ENCODE data around the gene LRRC74B.

The LRRC74B gene

DNA sequence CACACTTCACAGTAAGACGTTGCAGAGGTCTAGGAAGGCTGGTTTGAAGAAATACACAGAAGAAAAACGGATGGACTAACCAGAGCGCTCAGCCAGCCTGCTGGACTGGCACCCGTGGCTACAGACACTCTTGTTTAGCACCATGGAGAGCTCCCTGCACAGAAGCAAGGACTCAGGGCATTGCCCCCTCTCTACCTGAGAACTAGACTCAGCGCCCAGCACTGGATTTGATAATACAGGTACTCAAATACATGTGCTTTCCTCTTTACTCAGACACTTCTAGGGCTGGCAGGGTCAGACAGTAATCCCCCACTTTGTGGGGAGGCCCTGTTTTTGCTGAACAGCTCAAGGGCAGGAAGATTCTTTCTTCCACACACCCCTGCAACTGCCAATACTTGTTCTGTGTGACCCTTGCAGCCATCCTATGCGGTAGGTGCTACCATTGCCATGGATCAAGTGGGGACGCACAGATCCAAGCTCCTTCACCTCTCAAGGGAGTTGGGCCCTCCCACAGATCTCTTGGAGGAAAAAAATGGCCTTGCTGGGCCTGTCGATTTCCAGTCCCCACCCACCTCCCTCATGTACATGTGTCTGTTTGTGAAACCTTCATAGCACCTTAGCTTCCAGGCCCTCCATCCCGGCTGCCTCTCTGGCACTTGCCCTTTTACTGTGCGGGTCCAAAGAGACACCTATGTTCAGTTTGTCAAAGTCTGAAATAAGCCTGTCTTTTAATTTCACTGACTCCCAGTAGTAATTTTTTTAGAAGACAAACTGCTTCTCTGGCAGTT is 35.9 kb upstream of the LRRC74B start:
- H3K4me3 ChIP-seq (ENCODE audit: low read depth, low read length), result no peak overlapping the region
- TF ChIP-seq, protein P1, sequence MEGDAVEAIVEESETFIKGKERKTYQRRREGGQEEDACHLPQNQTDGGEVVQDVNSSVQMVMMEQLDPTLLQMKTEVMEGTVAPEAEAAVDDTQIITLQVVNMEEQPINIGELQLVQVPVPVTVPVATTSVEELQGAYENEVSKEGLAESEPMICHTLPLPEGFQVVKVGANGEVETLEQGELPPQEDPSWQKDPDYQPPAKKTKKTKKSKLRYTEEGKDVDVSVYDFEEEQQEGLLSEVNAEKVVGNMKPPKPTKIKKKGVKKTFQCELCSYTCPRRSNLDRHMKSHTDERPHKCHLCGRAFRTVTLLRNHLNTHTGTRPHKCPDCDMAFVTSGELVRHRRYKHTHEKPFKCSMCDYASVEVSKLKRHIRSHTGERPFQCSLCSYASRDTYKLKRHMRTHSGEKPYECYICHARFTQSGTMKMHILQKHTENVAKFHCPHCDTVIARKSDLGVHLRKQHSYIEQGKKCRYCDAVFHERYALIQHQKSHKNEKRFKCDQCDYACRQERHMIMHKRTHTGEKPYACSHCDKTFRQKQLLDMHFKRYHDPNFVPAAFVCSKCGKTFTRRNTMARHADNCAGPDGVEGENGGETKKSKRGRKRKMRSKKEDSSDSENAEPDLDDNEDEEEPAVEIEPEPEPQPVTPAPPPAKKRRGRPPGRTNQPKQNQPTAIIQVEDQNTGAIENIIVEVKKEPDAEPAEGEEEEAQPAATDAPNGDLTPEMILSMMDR (IDR thresholded peaks at IDR 0.05; ENCODE audit: insufficient read depth, low read depth, low read length, missing control alignments), result no peak
- DNase-seq (ENCODE audit: low read depth), result peak; percentile 59

DNA sequence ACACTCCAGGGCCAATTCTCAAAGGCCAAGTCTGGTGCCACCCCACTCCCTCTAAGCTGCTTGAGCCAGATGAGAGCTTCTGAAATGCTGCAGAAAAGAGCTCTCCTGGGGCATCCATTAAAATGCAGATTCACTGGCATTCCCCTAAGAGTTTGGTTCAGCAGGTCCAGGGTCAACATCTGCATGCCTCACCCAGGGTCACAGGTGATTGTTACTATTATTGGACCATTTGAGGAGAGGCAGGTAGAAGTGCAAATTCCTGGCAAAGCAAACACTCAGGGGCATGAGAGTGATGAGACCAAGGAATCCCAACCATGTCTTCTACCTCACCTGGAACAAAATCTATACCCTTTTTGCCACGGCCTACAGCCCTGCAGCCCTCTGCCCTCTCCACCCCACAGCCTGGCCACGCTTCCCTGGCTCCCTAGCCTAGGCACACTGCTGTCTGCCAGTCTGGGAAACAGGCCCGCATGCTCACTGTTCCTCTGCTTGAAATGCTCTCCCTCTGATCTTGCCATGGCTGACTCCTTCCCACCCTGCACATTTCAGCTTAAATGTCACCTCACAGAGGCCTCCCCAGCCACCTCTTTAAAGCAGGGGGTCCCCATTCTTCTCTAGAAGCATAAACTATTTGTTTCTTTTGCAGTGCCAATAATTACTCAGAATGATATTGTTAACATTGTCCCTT is 35.2 kb upstream of the LRRC74B start:
- no peak for DNase-seq (ENCODE audit: low read depth)
- no peak overlapping the region for H3K4me3 ChIP-seq (ENCODE audit: low read depth, low read length)
- TF ChIP-seq, protein P1 (IDR thresholded peaks at IDR 0.05; ENCODE audit: insufficient read depth, low read depth, low read length, missing control alignments), result no peak

DNA sequence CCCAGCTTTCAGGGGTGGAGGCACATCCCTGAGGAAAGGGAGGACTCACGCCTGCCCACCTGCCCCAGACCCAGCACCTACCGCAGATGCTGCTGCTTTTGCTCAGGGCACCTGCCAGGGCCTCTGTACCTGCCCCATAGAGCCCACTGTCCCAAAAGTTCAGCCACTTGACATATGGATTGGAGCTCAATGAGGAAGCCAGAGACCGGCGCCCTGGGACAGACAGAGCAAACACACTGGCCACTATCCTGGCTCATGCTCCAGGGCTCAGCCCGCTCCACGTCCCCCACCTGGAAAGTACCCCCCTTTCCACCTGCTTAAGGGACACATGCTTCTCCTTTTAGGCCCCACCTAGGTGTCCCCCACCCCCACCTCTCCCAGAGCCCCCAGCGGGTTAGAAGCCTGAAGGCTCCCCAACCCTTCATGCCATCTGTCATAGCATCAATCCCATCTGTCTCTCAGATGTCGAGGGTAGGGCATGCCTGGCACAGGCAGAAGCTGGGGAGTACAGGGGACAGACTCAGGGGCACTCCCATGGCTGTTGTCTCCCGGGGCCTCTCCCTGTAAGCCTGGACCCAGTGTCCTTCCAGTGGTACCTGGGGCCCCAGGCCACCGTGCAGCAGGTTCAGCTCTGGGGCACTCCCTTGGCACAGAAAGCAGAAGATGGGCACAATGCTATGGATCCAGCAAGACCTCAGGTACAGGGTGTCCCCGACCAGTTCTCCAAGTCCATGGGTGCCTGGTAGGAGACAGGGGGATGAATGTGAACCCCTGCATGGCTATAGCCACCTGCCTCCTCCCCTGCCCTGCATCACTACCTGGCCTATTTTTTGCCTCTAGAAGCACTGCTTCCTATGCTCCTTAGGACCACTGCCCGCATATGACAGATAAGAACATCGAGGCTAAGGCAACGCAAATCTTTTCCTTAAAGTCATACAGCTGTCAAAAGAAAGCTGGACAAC is 33.0 kb upstream of the LRRC74B start:
- TF ChIP-seq, protein P1 (IDR thresholded peaks at IDR 0.05; ENCODE audit: insufficient read depth, low read depth, low read length, missing control alignments), result no peak
- no peak for DNase-seq (ENCODE audit: low read depth)
- no peak overlapping the region for H3K4me3 ChIP-seq (ENCODE audit: low read depth, low read length)

DNA sequence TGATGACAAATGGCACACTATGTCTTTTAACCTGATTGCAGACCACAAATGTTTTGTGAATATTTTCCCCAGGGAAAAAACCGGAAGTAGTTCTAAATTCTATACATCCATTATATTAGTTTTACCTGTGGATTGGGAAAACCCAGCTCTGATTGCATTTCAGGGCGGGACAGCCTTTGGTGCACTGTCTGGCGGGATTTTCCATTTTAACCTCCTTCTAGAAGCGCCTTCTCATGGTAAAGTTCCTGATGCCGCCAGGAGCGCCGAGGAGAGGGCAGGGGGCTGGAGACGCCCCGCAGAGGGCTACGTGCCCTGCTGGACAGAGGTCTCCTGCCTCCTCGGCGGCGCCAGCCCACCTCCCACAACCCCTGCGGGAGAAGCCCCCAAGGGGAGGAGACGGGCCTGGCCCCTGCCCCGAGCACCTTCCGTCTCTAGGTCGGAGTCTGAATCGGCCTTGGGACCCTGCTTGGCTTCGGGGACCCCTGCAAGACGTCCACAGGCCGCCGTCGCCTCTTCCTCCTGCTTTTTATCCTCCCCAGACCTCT is 32.0 kb upstream of the LRRC74B start:
- peak overlapping the region; percentile 40 for H3K4me3 ChIP-seq (ENCODE audit: low read depth, low read length)
- DNase-seq (ENCODE audit: low read depth), result no peak
- TF ChIP-seq, protein P1 (IDR thresholded peaks at IDR 0.05; ENCODE audit: insufficient read depth, low read depth, low read length, missing control alignments), result no peak

DNA sequence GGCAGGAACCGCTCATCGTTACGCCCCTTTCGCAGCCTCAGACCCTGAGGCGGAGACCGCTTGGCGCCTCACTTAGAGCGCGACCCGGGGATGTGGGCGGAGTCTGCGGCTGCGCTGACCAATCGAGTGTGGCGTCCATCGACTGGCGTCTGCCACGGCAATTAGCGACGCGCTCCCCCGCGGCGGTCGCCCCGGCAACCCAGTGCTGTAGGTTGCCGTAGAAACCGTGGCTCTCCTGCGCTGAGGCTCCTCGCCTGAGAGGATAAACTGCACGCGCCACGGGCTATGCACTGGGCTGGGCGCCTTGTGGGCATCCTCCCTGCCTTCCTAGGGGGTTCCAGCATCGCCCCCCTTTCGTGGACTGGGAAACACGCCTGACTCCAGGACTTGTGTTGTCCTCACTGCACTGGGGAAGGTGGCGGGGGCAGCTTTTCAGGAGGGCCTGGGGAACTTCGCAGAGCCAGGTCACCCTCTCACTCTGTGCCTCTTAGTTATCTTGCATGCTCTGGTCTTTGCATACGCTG is 31.5 kb upstream of the LRRC74B start:
- TF ChIP-seq, protein P1 (IDR thresholded peaks at IDR 0.05; ENCODE audit: insufficient read depth, low read depth, low read length, missing control alignments), result no peak
- peak; percentile 93 for DNase-seq (ENCODE audit: low read depth)
- H3K4me3 ChIP-seq (ENCODE audit: low read depth, low read length), result peak overlapping the region; percentile 40
